Thoracic aorta (tissue), 2 donors: ENCODE measurements around the gene FFAR3. TPM values are rescaled to one million over a fixed set of nuclear protein-coding genes. Genes with fewer than 3 reads are reported as not detected.

Experiments
- ATAC-seq: fragments of 150-250 bp; one replicate; pipeline ENCODE4 v1.8.0; 2017; ENCODE audit warnings: low read depth; ENCODE audit not compliant: insufficient number of reproducible peaks, low FRiP score
- DNase-seq: peaks from one replicate; pipeline ENCODE4 v3.0.0-alpha.2; 2020; ENCODE audit warnings: low spot score
- H3K27ac ChIP-seq, 2 donors: fragments of 200-600 bp; sonication (generic); 1 replicate in 1 of 2; 2 replicates in 1 of 2; pipeline ENCODE4 v1.5.1; 2016; ENCODE audit warnings: mild to moderate bottlenecking in 2 of 2, moderate library complexity in 2 of 2
- H3K27me3 ChIP-seq: fragments of 200-600 bp; sonication (generic); replicated peaks from 2 replicates; pipeline ENCODE4 v1.6.0; 2016; ENCODE audit warnings: mild to moderate bottlenecking; ENCODE audit not compliant: insufficient read depth
- H3K36me3 ChIP-seq: fragments of 200-600 bp; sonication (generic); one replicate; pipeline ENCODE4 v1.5.1; 2016
- H3K4me1 ChIP-seq, 2 donors: fragments of 200-600 bp; sonication (generic); 1 replicate in 1 of 2; 2 replicates in 1 of 2; pipeline versions ENCODE4 v1.5.1 to v1.6.0; 2016; ENCODE audit warnings: low read depth in 2 of 2, mild to moderate bottlenecking in 1 of 2; ENCODE audit not compliant: control insufficient read depth in 1 of 2
- H3K4me3 ChIP-seq: fragments of 200-600 bp; sonication (generic); 2 replicates; pipeline ENCODE4 v1.5.1; 2016; ENCODE audit warnings: mild to moderate bottlenecking
- H3K9me3 ChIP-seq: fragments of 200-600 bp; sonication (generic); 2 replicates; pipeline ENCODE4 v1.5.1; 2016
- total RNA-seq, 2 donors: library from RNA; depleted of rRNA; stranded (reverse); fragments of >200 nt; gene quantifications; one replicate each; pipeline versions ENCODE4 v1.1.0 to v1.2.3, GENCODE V29; 2016
- TF ChIP-seq, protein P1 (sequence below): fragments of 200-600 bp; sonication (generic); IDR thresholded peaks from one replicate; pipeline ENCODE4 v1.5.1; 2019; ENCODE audit warnings: antibody characterized with exemption

The FFAR3 gene
- total RNA-seq, 2 donors from 2014 or later = not detected

DNA sequence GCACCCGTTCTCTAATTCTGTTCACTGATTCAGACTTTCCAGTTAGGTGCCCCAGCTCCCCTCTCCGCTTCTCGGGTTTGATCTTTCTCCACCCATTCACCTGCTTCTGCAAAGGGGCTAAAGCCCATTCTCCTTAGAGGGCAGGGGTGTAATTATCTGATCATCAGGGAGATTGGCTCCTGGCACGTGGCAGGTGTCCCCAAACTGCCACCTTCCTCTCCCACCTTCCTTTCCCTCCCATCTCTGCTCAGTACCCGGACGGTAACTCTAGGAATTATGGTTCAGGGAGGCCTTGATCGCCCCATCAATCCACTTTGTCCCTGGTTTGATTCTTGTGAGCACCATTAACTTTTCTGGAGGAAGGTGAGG, 10.3 kb upstream of the FFAR3 start:
- DNase-seq = no peak
- TF ChIP-seq, protein P1, sequence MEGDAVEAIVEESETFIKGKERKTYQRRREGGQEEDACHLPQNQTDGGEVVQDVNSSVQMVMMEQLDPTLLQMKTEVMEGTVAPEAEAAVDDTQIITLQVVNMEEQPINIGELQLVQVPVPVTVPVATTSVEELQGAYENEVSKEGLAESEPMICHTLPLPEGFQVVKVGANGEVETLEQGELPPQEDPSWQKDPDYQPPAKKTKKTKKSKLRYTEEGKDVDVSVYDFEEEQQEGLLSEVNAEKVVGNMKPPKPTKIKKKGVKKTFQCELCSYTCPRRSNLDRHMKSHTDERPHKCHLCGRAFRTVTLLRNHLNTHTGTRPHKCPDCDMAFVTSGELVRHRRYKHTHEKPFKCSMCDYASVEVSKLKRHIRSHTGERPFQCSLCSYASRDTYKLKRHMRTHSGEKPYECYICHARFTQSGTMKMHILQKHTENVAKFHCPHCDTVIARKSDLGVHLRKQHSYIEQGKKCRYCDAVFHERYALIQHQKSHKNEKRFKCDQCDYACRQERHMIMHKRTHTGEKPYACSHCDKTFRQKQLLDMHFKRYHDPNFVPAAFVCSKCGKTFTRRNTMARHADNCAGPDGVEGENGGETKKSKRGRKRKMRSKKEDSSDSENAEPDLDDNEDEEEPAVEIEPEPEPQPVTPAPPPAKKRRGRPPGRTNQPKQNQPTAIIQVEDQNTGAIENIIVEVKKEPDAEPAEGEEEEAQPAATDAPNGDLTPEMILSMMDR = no peak
- no peak for ATAC-seq

DNA sequence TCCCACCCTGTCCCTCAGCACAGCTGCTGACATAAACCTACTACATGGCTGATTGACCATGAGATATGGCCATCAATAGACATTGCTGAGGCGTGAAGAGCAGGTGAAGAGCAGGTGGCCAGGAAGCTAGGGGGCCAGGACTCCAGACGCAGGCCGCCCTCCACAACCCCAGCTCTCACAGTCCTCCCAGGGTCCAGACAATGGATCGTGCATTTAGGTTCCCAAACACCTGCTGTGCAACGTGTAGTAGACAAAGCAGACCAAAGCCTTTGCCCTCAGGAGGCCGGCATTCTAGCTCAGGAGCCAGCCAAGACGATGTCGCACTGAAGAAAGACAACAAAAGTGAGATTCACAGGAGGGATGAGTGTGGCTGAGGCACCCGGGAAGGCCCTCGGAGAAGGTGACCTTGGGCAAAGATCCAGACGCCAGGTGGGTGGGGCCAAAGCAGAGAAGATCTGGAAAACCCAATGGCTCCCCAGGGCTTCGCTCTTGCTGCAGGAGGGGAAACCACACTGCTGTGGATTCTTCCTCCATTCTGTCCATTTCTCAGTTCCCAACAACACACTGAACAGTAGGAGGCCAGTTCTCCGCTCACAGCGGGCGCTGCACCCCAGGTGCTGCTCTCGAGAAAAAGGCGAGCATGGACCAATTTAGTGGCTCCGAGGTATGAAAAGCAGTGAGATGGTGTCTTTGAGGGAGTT, 9.2 kb upstream of the FFAR3 start:
- no peak for ATAC-seq
- no peaks in the 10 kb centered on the region for H3K27me3 ChIP-seq
- TF ChIP-seq, protein P1 = no peak
- no peak overlapping the region for H3K27ac ChIP-seq
- no peak for DNase-seq
- no peaks in the 10 kb centered on the region for H3K4me1 ChIP-seq
- no peaks in the 10 kb centered on the region for H3K36me3 ChIP-seq
- H3K4me3 ChIP-seq = no peak overlapping the region
- no peaks in the 10 kb centered on the region for H3K9me3 ChIP-seq

More for the DNA sequence above, 10.3 kb upstream of the FFAR3 start:
- Histone ChIP-seq H3K4me3 (no peak overlapping the region), H3K4me1 (no peaks in the 10 kb centered on the region), H3K27me3 (no peaks in the 10 kb centered on the region), H3K9me3 (no peaks in the 10 kb centered on the region), H3K27ac (no peak overlapping the region), H3K36me3 (no peaks in the 10 kb centered on the region)

DNA sequence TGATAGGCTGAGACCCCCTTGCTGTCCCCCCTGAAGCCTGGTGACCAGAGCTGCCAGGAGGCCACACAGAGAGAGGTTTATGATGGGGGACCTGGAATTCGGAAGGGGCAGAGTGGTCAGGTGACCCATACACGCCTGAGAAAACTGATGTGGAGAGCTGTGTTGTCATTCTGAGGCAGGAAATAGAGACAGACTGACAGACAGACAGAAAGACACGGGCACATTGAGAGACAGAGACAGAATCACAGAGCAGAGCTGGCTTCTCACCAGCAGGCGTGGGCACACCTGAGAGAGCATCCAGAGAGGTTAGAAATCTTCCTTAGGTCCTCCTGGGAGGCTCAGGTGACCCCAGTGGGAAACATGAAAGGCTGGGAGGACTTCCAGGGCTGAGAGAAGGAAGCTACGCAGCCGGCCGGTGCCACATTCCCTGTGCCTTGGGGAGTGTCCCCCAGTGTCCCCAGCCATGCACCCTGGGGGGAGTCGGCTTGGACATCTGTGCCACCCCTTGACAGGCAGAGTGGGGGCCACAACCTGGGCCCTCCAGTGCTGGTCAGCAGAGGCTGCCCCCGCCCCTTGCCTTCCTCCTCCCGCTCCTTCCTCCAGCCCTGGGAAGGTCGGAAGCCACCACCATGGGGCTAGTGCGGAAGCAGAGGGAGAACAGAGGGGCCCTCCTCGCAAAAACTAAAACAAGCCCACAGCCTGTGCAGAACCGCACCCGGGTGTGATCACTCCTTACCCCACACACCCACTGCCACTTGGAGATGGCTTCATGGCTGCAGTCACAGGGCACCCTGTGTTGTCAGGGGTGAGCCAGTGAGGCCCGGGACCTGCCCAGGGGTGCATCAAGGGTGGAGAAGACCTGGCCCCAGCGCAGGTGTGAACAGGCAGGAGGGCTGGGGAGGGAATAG, 8.4 kb upstream of the FFAR3 start:
- TF ChIP-seq, protein P1 = no peak
- no peaks in the 10 kb centered on the region for H3K4me1 ChIP-seq
- no peak for DNase-seq

GRCh38 chr19:35350591-35350990, 7.7 kb upstream of the FFAR3 start:
- H3K27ac ChIP-seq = no peak overlapping the region
- no peaks in the 10 kb centered on the region for H3K36me3 ChIP-seq
- H3K4me3 ChIP-seq = no peak overlapping the region
- H3K9me3 ChIP-seq = no peaks in the 10 kb centered on the region
- ATAC-seq (no peak), DNase-seq (no peak)
- TF ChIP-seq, protein P1 = no peak
- no peaks in the 10 kb centered on the region for H3K4me1 ChIP-seq
- H3K27me3 ChIP-seq = no peaks in the 10 kb centered on the region

More for the DNA sequence above, 8.4 kb upstream of the FFAR3 start:
- Histone ChIP-seq H3K36me3 (no peaks in the 10 kb centered on the region), H3K27ac (no peak overlapping the region), H3K4me3 (no peak overlapping the region), H3K9me3 (no peaks in the 10 kb centered on the region), H3K27me3 (no peaks in the 10 kb centered on the region)
- ATAC-seq = no peak

GRCh38 chr19:35351411-35352176, 6.7 kb upstream of the FFAR3 start:
- Histone ChIP-seq H3K27me3 (no peaks in the 10 kb centered on the region), H3K27ac (no peak overlapping the region), H3K9me3 (no peaks in the 10 kb centered on the region), H3K4me3 (no peak overlapping the region), H3K4me1 (no peaks in the 10 kb centered on the region), H3K36me3 (no peaks in the 10 kb centered on the region)
- ATAC-seq (no peak), DNase-seq (no peak)
- TF ChIP-seq, protein P1 = no peak
